Cardiac septum (tissue), 1 donor: ENCODE results near the gene DCUN1D2. TPM values are rescaled to one million over a fixed set of nuclear protein-coding genes. Genes with fewer than 3 reads are reported as not detected.
"Not testable (repeated sequence)": the region's sequence is repeated elsewhere in the genome, so short reads cannot be mapped to it uniquely, and the experiment has no call there.

Source experiments
- DNase-seq: peaks from one replicate; pipeline ENCODE4 v3.0.0-alpha.2; 2020; ENCODE audit warnings: low spot score
- intact Hi-C: fragments of 100-400 bp; cut with DNase I; formaldehyde crosslinking; loops from one replicate; pipeline ENCODE4 v1.14.0; 2022
- total RNA-seq: library from RNA; stranded (reverse); fragmentation: NEBNext Ultra II Directional; extraction: Animal tissue kit (Norgen Biotek cat#: 25700); gene quantifications from one replicate; pipeline ENCODE4 v1.2.1, GENCODE V29; 2021
- donor health status: DM: no; HTN: no; CAD: no.

DCUN1D2 gene
- total RNA-seq, 1 donor from 2014 or later: 134 TPM

DNA sequence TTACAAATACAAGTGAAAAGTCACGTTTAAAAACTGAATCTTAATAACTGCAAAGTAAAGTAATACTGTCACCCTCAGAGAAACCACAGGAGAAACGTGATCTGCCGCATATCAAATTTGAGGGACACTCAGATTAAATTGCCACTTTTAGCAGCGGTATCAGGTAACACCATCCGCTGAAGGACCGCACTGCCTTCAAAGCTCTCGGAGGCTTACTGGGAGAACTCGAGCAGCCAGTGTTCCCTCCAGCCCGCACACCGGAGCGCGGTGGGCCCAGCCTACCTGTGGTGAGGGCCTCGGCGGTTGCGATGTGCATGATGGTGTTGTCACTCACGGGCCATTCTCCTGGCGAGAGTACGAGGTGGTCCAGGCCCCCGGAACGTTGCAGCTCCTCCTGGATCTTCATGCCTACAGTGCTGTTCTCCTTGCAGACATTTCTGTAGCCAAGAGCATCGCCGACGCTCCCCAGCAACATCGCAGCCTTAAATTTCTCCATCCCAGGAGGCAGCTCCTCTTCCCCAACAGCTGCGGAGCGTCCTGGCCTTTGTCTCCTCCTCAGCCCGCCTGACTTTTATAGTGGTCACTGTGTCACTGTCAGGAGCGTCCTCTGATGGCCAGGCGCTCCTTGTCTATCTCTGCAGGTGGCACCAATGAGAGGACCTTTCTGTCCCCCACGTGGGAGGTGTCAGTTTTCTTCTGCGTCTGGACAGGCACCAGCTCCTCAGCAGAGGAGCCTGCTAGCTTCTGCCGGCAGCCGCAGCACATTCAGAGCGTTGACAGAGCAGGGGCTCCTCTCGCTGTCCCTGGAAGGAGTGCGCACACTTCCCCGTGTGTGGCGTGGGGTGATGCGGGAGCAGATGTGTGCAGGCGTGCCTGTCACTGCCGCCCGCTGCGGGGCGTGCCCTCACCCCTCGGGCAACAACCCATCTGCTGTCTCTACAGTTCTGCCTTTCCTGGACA lies 37.3 kb downstream of the DCUN1D2 start, which contains the start of gene ADPRHL1:
Gene ADPRHL1, minus strand, starts transcription at position 547 of the 960 bp plus-strand sequence. Its CDS starts 51 bp downstream, at position 496.
- peak; percentile 87 for DNase-seq
- intact Hi-C loops: loop anchor here (5.0 kb wide), 1 partner anchor 41 kb away; no protein-coding TSS in a partner anchor

DNA sequence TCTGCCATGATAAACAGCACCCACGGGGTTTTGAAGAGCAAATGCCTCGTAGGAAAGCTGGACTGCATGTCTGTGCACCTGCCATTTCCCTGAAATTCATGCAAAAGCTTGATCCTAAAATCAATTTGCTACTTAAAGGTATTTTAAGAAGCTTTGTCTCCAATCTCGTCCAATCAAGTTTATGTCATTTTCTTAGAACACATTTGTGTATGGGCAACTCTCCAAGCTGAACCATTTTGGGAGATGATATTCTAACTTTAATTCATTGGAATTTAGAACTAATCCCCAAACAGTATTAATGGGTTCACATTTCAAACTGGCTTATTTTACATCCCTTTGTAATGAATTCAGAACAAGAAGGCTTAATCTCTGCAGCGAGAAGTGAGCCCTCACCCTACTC lies 38.0 kb downstream of the DCUN1D2 start:
- intact Hi-C loops: loop anchor here (5.0 kb wide), 1 partner anchor 40 kb away; no protein-coding TSS in a partner anchor
- no peak for DNase-seq

DNA sequence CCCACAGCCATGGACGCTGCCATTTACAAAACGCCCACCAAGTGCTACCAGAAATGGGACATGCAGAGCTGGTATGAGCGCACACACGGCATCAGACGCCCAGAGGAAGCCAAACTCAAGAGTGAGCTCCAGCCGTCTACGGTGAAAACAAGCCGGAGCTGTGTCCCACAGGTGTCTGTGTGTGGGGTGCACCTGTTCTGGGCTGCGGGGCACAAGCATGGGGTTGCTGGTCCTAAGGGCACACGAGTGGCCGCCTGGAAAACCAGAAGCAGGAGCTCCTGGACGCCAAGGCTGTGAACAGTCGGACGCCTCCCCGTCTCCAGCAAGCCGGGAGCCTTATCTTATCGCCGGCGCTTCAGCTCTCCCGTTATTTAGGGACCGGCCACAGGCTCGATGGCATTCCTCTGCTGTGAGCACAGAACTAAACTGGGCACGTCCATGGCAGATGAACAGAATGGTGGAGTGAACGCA lies 38.5 kb downstream of the DCUN1D2 start:
- intact Hi-C loops: loop anchor here (5.0 kb wide), 1 partner anchor 40 kb away; no protein-coding TSS in a partner anchor
- DNase-seq: peak; percentile 88

DNA sequence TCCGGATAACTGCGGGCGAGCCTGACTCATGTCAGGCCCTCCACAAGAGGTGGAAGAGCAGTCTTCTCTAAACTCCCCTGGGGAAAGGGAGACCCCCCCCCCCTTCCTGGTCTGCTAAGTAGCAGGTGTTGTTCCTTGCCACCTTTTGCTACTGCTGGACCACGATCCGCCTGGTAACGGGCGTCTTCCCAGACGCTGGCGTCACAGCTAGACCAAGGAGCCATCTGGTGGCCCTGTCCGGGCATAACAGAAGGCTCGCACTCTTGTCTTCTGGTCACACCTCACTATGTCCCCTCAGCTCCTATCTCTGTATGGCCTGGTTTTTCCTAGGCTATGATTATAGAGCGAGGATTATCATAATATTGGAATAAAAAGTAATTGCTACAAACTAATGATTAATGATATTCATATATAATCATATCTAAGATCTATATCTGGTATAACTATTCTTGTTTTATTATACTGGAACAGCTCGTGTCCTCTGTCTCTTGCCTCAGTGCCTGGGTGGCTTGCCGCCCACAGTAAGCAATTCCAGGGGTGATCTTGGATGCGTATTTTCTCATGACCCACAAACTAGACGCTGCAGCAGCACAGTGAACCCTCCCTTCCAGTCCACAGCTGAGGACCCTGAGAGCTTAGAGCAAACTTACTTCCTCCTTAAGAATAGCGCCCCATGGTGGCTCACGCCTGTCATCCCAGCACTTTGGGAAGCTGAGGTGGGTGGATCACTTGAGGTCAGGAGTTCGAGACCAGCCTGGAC lies 39.5 kb downstream of the DCUN1D2 start:
- not testable (repeated sequence) for DNase-seq
- intact Hi-C loops: loop anchor here (5.0 kb wide), 1 partner anchor 39 kb away; no protein-coding TSS in a partner anchor

DNA sequence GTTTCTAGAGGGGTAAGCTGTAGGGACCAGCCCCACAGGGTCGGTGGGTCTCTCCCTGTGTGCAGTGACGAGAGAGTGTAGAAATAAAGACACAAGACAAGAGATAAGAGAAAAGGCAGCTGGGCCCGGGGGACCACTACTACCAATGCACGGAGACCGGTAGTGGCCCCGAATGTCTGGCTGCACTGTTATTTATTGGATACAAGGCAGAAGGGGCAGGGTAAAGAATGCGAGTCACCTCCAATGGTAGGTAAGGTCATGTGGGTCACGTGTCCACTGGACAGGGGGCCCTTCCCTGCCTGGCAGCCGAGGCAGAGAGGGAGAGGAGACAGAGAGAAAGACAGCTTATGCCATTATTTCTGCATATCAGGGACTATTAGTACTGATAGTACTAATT lies 40.2 kb downstream of the DCUN1D2 start:
- intact Hi-C loops: loop anchor here (5.0 kb wide), 1 partner anchor 38 kb away; no protein-coding TSS in a partner anchor

DNA sequence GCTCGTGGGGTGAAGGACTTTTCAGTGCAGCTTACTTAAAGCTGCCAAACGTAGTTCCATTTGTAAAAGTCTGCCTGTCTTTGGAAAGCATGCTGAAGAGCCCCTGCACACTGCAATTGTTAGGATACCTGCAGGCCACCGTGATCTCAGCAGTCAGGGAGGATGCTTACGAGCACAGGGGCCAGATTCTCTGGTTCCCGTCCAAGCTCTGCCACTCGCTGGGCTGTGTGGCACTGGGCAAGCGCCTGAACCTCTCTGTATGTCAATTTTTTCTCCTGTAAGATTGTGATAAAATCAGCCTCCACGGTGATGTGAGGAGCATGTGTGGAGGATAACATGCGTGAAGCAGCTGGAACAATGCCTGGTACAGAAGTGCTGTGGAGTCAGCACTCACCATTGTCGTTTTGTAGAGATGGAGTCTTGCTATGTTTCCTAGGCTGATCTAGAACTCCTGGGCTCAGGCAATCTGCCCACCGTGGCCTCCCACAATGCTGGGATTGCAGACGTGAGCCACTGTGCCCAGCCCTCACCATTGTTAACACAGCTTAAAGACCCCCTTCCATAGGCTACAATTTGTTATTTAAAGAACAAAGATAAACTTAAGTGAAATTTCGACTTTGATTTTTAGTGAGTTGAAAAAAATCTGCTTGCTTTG lies 40.7 kb downstream of the DCUN1D2 start:
- no peak for DNase-seq
- intact Hi-C loops: loop anchor here (5.0 kb wide), 1 partner anchor 38 kb away; no protein-coding TSS in a partner anchor

More for the DNA sequence above, 40.2 kb downstream of the DCUN1D2 start:
- not testable (repeated sequence) for DNase-seq

DNA sequence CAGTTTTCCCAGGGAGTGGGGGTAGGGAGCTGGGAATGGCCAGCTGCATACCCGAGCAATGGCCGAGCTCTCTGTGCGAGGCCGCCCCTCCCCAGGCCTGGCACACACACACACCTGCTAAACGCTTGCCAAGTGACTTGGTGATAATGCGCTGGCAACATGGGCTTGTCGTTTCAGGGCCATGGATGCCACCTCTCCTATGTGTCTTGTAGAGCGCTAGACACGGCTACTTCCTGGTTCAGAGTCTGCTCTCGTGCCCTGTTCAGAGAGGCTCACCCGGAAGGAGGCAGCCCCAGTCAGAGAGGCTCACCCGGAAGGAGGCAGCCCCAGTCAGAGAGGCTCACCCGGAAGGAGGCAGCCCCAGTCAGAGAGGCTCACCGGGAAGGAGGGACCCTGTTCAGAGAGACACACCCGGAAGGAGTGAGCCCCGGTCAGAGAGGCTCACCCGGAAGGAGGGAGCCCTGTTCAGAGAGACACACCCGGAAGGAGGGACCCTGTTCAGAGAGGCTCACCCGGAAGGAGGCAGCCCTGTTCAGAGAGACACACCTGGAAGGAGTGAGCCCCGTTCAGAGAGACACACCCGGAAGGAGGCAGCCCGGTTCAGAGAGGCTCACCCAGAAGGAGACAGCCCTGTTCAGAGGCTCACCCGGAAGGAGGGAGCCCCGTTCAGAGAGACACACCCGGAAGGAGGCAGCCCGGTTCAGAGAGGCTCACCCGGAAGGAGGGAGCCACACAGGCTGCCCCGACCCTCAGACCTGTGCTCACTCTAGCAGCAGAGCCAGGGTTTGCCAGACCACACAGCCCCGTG lies 41.4 kb downstream of the DCUN1D2 start:
- intact Hi-C loops: no loop called here
- no peak for DNase-seq

DNA sequence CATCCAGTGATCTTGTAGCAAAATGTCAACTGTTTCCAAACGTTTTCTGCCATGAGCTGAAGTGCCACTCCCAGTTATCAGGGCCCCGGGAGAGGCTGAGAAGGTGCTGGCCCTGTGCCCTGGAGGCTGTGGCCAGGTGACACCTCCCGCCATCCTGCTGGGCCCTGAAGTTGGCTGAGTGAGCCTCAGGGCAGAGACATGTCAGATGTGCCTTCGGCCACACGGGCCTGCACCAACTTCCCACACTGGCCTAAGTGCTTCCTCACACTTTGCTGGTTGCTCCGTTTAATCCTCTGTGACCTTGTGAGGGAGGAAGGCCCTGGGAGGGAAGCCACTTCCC lies 42.0 kb downstream of the DCUN1D2 start:
- no peak for DNase-seq
- intact Hi-C loops: no loop called here

DNA sequence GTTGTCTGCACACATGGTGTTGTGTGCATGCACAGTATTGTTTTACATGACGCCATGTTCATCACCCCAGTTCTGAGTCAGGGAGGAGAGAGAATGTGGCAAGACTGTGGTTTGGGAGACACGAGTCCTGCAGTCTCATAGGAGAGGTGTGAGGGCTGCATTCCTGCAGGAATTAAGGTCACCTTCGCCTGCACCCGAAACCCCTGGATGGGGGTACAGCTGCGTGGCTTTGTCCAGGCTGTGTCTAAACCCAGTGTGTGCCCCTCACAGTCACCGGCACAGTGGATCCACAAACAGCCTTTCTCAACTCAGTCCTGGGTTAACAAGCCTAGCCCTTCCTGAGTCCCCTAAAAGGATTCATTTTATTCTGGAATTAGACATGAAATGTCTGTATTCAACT lies 42.9 kb downstream of the DCUN1D2 start:
- no peak for DNase-seq
- intact Hi-C loops: no loop called here

DNA sequence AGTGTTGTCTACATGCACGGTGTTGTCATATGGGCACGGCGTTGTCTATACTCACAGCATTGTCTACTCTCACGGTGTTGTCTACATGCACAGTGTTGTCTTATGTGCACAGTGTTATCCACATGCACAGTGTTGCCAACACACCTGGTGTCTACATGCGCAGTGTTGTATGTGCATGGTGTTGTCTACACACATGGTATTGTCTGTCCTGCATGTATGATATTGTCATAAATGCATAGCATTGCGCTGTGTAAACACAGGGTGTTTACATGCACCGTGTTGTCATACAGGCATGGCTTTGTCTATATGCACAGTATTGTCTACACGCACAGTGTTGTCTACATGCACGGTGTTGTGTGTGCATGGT lies 44.0 kb downstream of the DCUN1D2 start:
- intact Hi-C loops: no loop called here
- no peak for DNase-seq

DNA sequence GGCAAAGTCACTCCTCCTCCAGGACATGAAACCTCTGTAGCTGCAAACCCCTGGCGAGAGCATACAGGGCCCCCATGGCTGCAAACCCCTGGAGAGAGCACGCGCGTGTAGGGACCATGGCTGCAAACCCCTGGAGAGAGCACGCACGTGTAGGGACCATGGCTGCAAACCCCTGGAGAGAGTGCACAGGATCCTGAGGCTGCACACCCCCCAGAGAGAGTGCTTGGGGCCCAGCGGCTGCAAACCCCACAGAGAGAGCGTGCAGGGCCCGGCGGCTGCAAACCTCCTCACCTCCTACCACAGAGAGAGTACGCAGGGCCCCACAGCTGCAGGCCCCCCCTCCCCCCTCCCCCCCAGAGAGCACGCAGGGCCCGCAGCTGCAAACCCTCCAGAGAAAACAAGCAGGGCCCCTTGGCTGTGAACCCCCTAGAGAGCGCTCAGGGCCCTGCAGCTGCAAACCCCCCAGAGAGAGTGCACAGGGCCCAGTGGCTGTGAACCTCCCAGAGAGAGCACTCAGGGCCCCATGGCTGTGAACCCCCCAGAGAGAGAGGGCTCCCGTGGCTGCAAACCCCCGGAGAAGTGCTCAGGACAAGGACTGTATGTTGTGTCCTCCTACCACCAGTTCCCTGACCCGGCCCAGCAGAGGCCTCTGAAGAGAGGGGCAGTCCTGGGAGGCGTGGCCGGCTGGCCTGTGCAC lies 44.6 kb downstream of the DCUN1D2 start:
- intact Hi-C loops: no loop called here
- no peak for DNase-seq

DNA sequence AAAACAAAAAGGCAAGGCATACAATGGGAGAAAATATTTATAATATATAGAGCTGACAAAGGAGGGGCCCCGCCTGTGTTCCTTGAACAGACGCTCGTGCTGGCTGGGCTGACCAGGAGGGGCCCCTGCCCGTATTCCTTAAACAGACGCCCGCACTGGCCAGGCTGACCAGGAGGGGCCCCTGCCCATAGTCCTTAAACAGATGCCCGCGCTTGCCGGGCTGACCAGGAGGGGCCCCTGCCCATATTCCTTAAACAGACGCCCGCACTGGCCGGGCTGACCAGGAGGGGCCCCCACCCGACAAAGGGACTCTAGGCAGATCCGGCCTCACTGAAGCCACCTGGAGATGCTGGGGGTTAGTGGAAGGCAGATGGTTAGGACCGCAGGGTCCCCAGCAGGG lies 46.5 kb downstream of the DCUN1D2 start:
- no peak for DNase-seq
- intact Hi-C loops: no loop called here

DNA sequence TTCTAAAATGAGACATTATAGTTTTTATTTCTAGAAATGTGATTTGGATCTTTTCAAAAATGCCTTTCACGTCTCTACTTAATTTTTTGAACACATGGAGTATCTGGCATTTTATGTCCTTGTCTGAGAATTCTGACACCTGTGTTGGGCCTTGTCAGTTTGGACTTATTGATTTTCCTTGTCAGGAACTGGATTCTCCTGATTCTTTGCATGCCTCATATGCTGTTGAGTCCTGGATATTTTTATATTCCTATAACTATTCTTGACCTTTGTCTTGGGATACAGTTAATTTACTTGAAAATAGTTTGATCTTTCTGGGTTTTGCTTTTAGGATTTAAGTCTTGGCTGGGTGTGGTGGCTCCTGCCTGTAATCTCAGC lies 47.5 kb downstream of the DCUN1D2 start:
- intact Hi-C loops: no loop called here
- DNase-seq: no peak

DNA sequence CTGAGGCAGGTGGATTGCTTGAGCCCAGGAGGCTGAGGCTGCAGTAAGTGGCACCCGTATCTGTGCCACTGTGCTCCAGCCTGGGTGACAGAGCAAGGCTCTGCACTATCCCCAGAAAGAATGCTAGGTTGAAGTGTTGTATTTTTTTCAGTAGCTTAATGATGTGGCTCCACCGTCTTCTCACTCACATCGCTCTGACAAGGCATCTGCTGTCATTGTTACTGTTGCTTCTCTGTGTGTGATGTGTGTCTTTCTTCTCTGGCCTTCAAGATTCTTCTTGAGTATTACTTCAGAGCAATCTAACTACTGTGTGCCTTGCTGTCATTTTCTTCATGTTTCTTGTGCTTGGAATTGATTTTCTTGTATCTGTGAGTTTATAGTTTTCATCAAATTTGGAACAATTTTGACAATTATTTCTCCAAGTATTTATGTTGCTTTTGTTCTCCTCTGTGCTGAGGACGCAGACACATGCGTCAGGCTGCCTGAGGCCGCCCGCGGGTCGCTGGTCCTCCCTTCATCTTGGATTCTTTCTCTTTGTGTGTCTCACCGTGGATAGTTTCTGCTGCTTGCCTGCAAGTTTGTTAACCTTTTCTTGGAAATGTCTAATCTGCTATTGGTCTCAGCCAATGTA lies 48.0 kb downstream of the DCUN1D2 start:
- intact Hi-C loops: no loop called here
- no peak for DNase-seq

DNA sequence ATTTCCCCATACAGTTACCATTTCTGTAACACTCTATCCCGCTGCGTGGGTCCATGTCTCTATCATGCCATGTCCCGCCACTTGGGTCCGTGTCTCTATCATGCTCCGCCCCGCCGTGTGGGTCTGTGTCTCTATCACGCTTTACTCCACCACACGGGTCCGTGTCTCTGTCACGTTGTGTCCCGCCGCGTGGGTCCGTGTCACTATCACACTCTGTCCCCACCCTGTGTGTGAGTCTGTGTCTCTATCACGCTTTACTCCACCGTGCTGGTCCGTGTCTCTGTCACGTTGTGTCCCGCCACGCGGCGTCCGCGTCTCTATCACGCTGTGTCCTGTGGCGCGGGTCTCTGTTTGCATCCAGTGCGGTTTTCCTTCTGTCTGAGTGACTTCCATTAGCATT lies 48.9 kb downstream of the DCUN1D2 start:
- intact Hi-C loops: no loop called here
- no peak for DNase-seq

DNA sequence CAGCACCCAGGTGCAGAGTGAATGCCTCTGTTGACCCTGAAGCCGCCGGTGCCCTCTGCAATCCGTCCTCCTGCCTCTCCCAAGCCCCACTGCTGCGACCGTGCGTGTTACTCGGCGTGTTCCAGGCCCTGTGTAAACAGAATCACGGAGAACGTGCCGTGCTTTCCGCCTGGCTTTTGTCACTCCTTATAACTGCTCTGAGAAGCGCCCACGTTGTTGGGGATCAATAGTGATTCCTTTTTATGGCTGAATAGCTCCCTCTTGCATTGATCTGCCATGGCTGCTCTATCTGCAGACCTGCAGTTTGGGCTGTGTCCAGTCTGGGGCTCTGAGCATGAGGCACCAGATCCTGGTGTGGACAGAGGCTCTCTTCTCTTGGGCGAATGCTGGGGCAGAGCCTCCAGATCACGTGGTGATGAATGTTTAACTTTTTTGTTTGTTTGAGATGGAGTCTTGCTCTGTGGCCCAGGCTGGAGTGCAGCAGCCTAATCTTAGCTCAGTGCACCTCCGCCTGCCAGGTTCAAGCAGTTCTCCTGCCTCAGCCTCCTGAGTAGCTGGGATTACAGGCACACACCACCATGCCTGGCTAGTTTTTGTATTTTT lies 53.0 kb downstream of the DCUN1D2 start:
- intact Hi-C loops: no loop called here
- no peak for DNase-seq

DNA sequence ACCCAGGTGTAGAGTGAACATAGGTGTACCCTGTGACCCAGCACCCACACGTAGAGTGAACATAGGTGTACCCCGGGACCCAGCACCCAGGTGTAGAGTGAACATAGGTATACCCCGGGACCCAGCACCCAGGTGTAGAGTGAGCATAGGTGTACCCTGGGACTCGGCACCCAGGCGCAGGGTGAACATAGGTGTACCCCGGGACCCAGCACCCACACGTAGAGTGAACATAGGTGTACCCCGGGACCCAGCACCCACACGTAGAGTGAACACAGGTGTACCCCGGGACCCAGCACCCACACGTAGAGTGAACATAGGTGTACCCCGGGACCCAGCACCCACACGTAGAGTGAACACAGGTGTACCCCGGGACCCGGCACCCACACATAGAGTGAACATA lies 53.6 kb downstream of the DCUN1D2 start:
- intact Hi-C loops, DNase-seq: not testable (repeated sequence)
